ENCODE measurements around the gene YJU2.

The YJU2 gene

DNA sequence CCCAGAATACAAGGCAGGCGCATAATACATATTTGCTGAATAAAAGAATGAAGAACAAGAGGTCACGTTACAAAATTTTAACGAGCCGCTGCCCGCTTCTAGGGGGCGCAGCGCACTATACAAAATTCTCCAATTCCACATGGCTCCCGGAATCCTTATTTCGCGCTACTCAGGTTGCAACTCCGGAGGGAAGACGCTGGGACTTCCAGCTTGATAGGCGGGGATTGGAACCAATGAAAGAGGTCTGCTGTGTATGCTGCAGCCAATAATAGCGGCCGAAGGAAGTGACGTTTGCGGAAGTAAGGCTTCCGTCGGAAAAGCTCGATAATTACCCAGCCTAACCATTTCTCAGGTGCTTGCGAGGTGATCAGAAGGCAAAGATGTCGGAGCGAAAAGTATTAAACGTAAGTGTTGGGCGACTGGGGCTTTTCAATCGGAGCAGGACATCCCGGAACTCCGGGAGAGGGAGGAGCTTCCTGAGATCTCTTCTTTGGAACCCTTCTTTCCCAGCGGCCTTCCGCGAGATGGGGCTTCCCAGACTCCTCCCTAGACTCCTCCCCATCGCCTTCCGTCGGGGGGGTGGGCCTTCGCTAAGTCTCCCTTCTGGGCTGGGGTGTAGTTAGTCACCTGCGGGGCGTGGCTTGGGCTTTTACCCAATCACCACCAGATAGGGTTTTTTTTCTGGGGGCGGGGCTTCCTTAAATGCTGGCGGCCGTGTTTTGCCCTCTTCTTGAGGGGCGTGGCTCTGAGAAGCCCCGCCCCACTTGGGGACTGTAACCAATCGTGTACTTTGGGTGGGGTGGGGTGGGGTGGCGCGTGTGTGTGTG lies at the start of gene YJU2:
TSS of gene YJU2 (plus strand) at position 314 of the 827 bp plus-strand sequence. CDS start at position 381, 67 bp downstream.
- ChIA-PET CTCF (interaction anchor here (0.5 to 1.0 kb wide), 4 partner anchors 20 to 1300 kb away, joined by 3 to 4 read pairs (median 4); partner anchors contain the start of gene PLIN5), POLR2A (ENCODE audit: low non-redundant PET) (interaction anchor here (0.5 kb wide), 1 partner anchor 67 kb away, joined by 5 read pairs; no protein-coding TSS in a partner anchor)
- TF ChIP-seq, protein P1, sequence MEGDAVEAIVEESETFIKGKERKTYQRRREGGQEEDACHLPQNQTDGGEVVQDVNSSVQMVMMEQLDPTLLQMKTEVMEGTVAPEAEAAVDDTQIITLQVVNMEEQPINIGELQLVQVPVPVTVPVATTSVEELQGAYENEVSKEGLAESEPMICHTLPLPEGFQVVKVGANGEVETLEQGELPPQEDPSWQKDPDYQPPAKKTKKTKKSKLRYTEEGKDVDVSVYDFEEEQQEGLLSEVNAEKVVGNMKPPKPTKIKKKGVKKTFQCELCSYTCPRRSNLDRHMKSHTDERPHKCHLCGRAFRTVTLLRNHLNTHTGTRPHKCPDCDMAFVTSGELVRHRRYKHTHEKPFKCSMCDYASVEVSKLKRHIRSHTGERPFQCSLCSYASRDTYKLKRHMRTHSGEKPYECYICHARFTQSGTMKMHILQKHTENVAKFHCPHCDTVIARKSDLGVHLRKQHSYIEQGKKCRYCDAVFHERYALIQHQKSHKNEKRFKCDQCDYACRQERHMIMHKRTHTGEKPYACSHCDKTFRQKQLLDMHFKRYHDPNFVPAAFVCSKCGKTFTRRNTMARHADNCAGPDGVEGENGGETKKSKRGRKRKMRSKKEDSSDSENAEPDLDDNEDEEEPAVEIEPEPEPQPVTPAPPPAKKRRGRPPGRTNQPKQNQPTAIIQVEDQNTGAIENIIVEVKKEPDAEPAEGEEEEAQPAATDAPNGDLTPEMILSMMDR (conservative IDR thresholded peaks at IDR 0.05; ENCODE audit: low read depth): peak; percentile 45
- H3K27ac ChIP-seq: peak within 1 kb of the TSS; percentile 93
- peak; percentile 100 for DNase-seq (ENCODE audit: low spot score)

DNA sequence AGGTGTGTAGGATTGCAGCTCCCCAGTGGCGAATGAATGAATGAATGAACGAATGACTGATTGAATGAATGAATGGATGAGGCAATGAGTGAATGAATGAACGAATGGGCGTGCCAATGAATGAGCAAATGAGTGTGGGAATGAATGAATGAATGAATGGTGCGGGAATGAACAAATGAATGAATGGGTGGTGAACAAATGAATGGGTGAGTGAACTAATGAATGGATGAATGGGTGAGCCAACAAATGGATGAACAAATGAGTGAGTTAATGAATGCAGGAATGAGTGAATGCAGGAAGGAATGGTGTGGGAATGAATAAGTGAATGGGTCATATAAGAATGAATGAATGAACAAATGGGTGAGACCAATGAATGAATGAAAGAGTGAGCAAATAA lies 49.7 kb upstream of the YJU2 start:
- no peak overlapping the region for H3K27ac ChIP-seq
- ChIA-PET POLR2A (ENCODE audit: low non-redundant PET) (no interaction called here), CTCF (interaction anchor here (0.5 kb wide), 1 partner anchor 30 kb away, joined by 6 read pairs; no protein-coding TSS in a partner anchor)
- TF ChIP-seq, protein P1 (conservative IDR thresholded peaks at IDR 0.05; ENCODE audit: low read depth): no peak
- no peak for DNase-seq (ENCODE audit: low spot score)

DNA sequence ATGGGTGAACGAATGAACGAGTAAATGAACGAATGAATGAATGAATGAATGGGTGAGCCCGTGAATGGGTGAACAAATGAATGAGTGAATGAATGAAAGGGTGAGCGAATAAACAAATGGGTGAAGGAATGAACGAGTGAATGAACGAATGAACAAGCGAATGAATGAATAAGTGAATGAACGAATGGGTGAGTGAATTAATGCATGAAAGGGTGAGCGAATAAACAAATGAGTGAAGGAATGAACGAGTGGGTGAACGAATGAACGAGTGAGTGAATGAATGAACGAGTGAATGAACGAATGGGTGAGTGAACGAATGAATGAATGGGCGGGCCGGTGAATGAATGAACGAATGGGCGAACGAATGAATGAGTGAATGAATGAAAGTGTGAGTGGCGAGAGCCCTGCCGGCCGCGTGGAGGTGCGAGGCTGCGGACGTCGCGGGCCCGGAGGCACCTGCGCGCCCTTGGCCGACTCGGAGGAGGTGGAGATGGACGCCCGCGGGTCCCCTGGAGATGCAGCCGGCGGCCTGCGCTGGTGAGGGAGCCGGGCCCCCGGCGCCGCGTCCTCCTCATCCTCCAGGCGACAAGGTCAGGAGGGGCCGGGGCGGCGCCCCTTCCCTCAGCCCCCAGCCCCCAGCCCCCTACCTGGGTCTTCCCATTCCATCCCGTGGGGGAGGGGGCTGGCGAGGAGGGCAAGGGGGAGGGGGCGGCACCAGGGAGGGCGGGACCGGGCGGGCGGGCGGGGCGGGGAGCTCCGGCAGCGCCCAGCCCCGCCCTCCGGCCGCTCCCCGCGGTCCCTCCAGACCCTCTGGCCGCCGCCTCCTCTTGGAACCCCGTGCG lies 49.0 kb upstream of the YJU2 start:
- no peak for DNase-seq (ENCODE audit: low spot score)
- TF ChIP-seq, protein P1 (conservative IDR thresholded peaks at IDR 0.05; ENCODE audit: low read depth): no peak
- CTCF ChIA-PET: interaction anchor here (0.5 to 0.8 kb wide), 5 partner anchors 9 to 209 kb away, joined by 3 to 5 read pairs (median 3); no protein-coding TSS in a partner anchor
- POLR2A ChIA-PET (ENCODE audit: low non-redundant PET): interaction anchor here (0.6 kb wide), 1 partner anchor 34 kb away, joined by 3 read pairs; no protein-coding TSS in a partner anchor
- H3K27ac ChIP-seq: no peak overlapping the region

DNA sequence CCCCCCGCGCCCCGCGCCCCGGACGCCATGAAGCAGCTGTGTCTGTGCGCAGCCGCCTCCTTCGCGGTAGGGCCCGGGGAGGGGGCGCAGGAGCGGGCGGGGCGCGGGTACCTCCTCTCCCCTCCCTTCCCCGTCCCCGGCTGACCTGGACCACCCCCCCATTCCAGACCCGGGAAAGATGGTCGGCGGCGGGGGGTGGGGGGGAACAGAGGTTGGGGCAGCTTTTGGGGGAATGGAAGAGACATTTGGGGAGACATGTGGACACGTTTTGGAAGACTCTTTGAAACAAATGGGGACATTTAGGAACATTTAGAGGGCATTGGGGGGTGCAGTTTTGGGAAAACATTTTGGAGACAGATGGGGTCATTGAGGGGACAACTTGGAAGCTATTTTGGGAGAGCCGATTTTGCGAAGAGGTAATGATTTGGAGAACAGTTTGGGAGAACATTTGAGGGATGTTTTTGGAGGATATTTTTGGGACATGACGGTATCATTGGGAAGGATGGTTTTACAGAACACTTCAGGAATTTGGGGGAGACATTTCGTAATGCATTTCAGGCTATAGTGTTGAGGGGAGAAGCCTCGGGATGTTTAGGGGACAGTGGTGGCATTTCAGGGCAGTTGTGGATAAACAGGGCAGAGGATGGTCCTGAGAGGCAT lies 48.3 kb upstream of the YJU2 start:
- no peak for DNase-seq (ENCODE audit: low spot score)
- TF ChIP-seq, protein P1 (conservative IDR thresholded peaks at IDR 0.05; ENCODE audit: low read depth): no peak
- CTCF ChIA-PET: interaction anchor here (0.7 to 0.8 kb wide), 4 partner anchors 8 to 209 kb away, joined by 3 to 5 read pairs (median 4); no protein-coding TSS in a partner anchor
- POLR2A ChIA-PET (ENCODE audit: low non-redundant PET): interaction anchor here (0.6 kb wide), 1 partner anchor 34 kb away, joined by 3 read pairs; no protein-coding TSS in a partner anchor
- no peak overlapping the region for H3K27ac ChIP-seq

DNA sequence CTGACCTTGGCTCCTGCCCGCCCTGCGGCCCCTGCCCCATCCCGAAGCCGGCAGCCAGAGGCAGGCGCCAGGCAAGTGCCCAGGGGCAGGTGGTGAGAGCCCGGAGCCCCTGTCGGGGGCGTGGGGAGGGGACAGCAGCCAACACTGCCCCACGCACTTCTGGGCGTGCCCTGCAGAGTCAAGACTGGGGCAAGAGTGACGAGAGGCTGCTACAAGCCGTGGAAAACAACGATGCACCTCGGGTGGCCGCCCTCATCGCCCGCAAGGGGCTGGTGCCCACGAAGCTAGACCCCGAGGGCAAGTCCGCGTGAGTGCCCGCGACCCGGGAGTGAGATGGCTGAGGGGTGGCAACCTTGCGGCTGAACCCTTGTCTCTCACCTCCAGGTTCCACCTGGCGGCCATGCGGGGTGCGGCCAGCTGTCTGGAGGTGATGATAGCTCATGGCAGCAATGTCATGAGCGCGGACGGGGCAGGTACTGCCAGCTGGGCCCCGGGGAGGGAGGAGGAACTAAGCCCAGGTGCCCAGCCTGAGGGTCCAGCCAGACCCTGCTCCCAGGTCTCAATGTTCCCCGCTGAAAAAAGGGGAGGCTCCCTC lies 47.1 kb upstream of the YJU2 start:
- no peak for DNase-seq (ENCODE audit: low spot score)
- TF ChIP-seq, protein P1 (conservative IDR thresholded peaks at IDR 0.05; ENCODE audit: low read depth): no peak
- ChIA-PET POLR2A (ENCODE audit: low non-redundant PET) (no interaction called here), CTCF (interaction anchor here (0.5 to 1.0 kb wide), 4 partner anchors 10 to 696 kb away, joined by 3 to 5 read pairs (median 4); no protein-coding TSS in a partner anchor)
- no peak overlapping the region for H3K27ac ChIP-seq
